Neural progenitor cell (in vitro differentiated cells): Measurements from ENCODE around the gene TBC1D10A. TPM values are rescaled to one million over a fixed set of nuclear protein-coding genes. Genes with fewer than 3 reads are reported as not detected.
"Not testable (repeated sequence)": the region's sequence is repeated elsewhere in the genome, so short reads cannot be mapped to it uniquely, and the experiment has no call there.

ENCODE experiments used
- DNase-seq: peaks from one replicate; pipeline ENCODE4 v3.0.0-alpha.2; 2016; ENCODE audit warnings: low spot score
- H2AFZ ChIP-seq: fragments of 200-600 bp; sonication (generic); replicated peaks from 2 replicates; pipeline ENCODE4 v1.6.1; 2016; ENCODE audit warnings: antibody characterized with exemption
- H3F3A ChIP-seq: fragments of 200-600 bp; sonication (generic); 2 replicates; pipeline ENCODE4 v1.6.1; 2016; ENCODE audit warnings: antibody characterized with exemption, low read depth
- H3K27ac ChIP-seq: fragments of 200-600 bp; sonication (generic); 2 replicates; pipeline ENCODE4 v1.5.1; 2016; ENCODE audit warnings: mild to moderate bottlenecking
- H3K27me3 ChIP-seq: fragments of 200-600 bp; sonication (generic); 2 replicates; pipeline ENCODE4 v1.6.1; 2016; ENCODE audit warnings: mild to moderate bottlenecking, moderate library complexity
- H3K36me3 ChIP-seq: fragments of 200-600 bp; sonication (generic); 2 replicates; pipeline ENCODE4 v1.5.1; 2016
- H3K4me1 ChIP-seq: fragments of 200-600 bp; sonication (generic); 2 replicates; pipeline ENCODE4 v1.6.1; 2016; ENCODE audit warnings: mixed run types
- H3K4me2 ChIP-seq: fragments of 200-600 bp; sonication (generic); 2 replicates; pipeline ENCODE4 v1.6.1; 2016
- H3K4me3 ChIP-seq: fragments of 200-600 bp; sonication (generic); 2 replicates; pipeline ENCODE4 v1.5.1; 2016
- H3K79me2 ChIP-seq: fragments of 200-600 bp; sonication (generic); 2 replicates; pipeline ENCODE4 v1.6.1; 2016; ENCODE audit warnings: low read depth
- H3K9ac ChIP-seq: fragments of 200-600 bp; sonication (generic); 2 replicates; pipeline ENCODE4 v1.6.1; 2016
- H3K9me3 ChIP-seq: fragments of 200-600 bp; sonication (generic); 2 replicates; pipeline ENCODE4 v1.5.1; 2016; ENCODE audit warnings: low read depth
- H4K20me1 ChIP-seq: fragments of 200-600 bp; sonication (generic); 2 replicates; pipeline ENCODE4 v1.6.1; 2016; ENCODE audit warnings: low read depth
- H3K27ac Mint-ChIP-seq: 3 replicates; pipeline ENCODE4 v1.8.0; 2021; ENCODE audit warnings: mixed read lengths
- H3K27me3 Mint-ChIP-seq: 2 replicates; pipeline ENCODE4 v1.8.0; 2022; ENCODE audit warnings: low read depth, mild to moderate bottlenecking, inconsistent platforms, moderate library complexity, mixed read lengths; ENCODE audit not compliant: insufficient read depth
- H3K36me3 Mint-ChIP-seq: 3 replicates; pipeline ENCODE4 v1.8.0; 2021; ENCODE audit warnings: mixed read lengths
- H3K4me1 Mint-ChIP-seq: 3 replicates; pipeline ENCODE4 v1.8.0; 2021; ENCODE audit warnings: mixed read lengths
- H3K4me3 Mint-ChIP-seq: 3 replicates; pipeline ENCODE4 v1.8.0; 2021; ENCODE audit warnings: mild to moderate bottlenecking, moderate library complexity, mixed read lengths
- H3K9me3 Mint-ChIP-seq: 3 replicates; pipeline ENCODE4 v1.8.0; 2020; ENCODE audit warnings: mixed read lengths
- CTCF ChIP-seq: fragments of 200-600 bp; sonication (generic); IDR thresholded peaks from 2 replicates; pipeline ENCODE4 v1.5.1; 2017; ENCODE audit warnings: antibody characterized with exemption, mild to moderate bottlenecking
- EZH2 ChIP-seq: fragments of 200-600 bp; sonication (generic); IDR thresholded peaks from 2 replicates; pipeline ENCODE4 v1.6.1; 2017; ENCODE audit warnings: antibody characterized with exemption, mild to moderate bottlenecking, moderate library complexity
- EZH2phosphoT487 ChIP-seq: fragments of 200-600 bp; sonication (generic); IDR thresholded peaks from 2 replicates; pipeline ENCODE4 v1.6.1; 2017; ENCODE audit warnings: antibody characterized with exemption
- total RNA-seq: library from RNA; depleted of rRNA; stranded (reverse); fragments of >200 nt; gene quantifications from 2 replicates; pipeline ENCODE4 v1.2.3, GENCODE V29; 2015; ENCODE audit warnings: low replicate concordance

The TBC1D10A gene
- total RNA-seq, 1 donor from 2014 or later, result 6.2 TPM

GRCh38 chr22:30338802-30339201 is 12.1 kb upstream of the TBC1D10A start:
- Histone ChIP-seq H4K20me1 (no peaks in the 10 kb centered on the region), H2AFZ (no peak overlapping the region), H3K79me2 (no peaks in the 10 kb centered on the region), H3K4me2 (no peak overlapping the region), H3F3A (no peaks in the 10 kb centered on the region), H3K36me3 (peaks cover 11% of the 10 kb centered on the region), H3K4me1 (no peaks in the 10 kb centered on the region), H3K27ac (no peak overlapping the region), H3K9ac (no peak overlapping the region), H3K4me3 (no peak overlapping the region), H3K9me3 (no peaks in the 10 kb centered on the region), H3K27me3 (no peaks in the 10 kb centered on the region)
- Mint-ChIP-seq H3K9me3 (no peaks in the 10 kb centered on the region), H3K27me3 (no peaks in the 10 kb centered on the region), H3K36me3 (peaks cover 53% of the 10 kb centered on the region), H3K4me3 (no peak overlapping the region), H3K4me1 (no peaks in the 10 kb centered on the region), H3K27ac (no peak overlapping the region)
- DNase-seq, result no peak
- TF ChIP-seq EZH2 (no peak), CTCF (no peak), EZH2phosphoT487 (no peak)

- not testable (repeated sequence) for H3K36me3 ChIP-seq, H2AFZ ChIP-seq, H3K4me3 Mint-ChIP-seq, H3F3A ChIP-seq, H3K4me1 Mint-ChIP-seq, H3K4me1 ChIP-seq, H3K4me2 ChIP-seq, H3K79me2 ChIP-seq, H3K27ac Mint-ChIP-seq, H3K27me3 Mint-ChIP-seq, H3K27me3 ChIP-seq, H4K20me1 ChIP-seq, H3K9me3 ChIP-seq, DNase-seq, H3K27ac ChIP-seq, H3K9me3 Mint-ChIP-seq, H3K4me3 ChIP-seq, H3K9ac ChIP-seq
- peaks cover 51% of the 10 kb centered on the region for H3K36me3 Mint-ChIP-seq
Measured at GRCh38 chr22:30338341-30338740, 11.6 kb upstream of the TBC1D10A start.

GRCh38 chr22:30337461-30337778 is 10.7 kb upstream of the TBC1D10A start:
- no peaks in the 10 kb centered on the region for H3K79me2 ChIP-seq
- H3K36me3 ChIP-seq, result peaks cover 1% of the 10 kb centered on the region
- no peaks in the 10 kb centered on the region for H3K4me1 Mint-ChIP-seq
- no peaks in the 10 kb centered on the region for H3K9me3 ChIP-seq
- no peak overlapping the region for H3K4me3 Mint-ChIP-seq
- no peaks in the 10 kb centered on the region for H3K27me3 ChIP-seq
- H3K9ac ChIP-seq, result no peak overlapping the region
- no peaks in the 10 kb centered on the region for H3K9me3 Mint-ChIP-seq
- no peak for DNase-seq
- H3K4me3 ChIP-seq, result no peak overlapping the region
- H3K27ac ChIP-seq, result no peak overlapping the region
- peaks cover under 1% of the 10 kb centered on the region for H4K20me1 ChIP-seq
- no peak overlapping the region for H3K27ac Mint-ChIP-seq
- H3K4me1 ChIP-seq, result no peaks in the 10 kb centered on the region
- TF ChIP-seq EZH2phosphoT487 (no peak), EZH2 (no peak), CTCF (no peak)
- peaks cover 47% of the 10 kb centered on the region for H3K36me3 Mint-ChIP-seq
- no peak overlapping the region for H2AFZ ChIP-seq
- no peaks in the 10 kb centered on the region for H3K27me3 Mint-ChIP-seq
- no peak overlapping the region for H3K4me2 ChIP-seq
- H3F3A ChIP-seq, result no peaks in the 10 kb centered on the region

- Histone ChIP-seq H4K20me1 (peaks cover 3% of the 10 kb centered on the region), H3K9me3 (no peaks in the 10 kb centered on the region), H3K4me3 (no peak overlapping the region), H3K27ac (no peak overlapping the region), H3K4me2 (no peak overlapping the region), H2AFZ (no peak overlapping the region), H3K36me3 (no peaks in the 10 kb centered on the region), H3F3A (no peaks in the 10 kb centered on the region), H3K9ac (no peak overlapping the region), H3K27me3 (no peaks in the 10 kb centered on the region), H3K79me2 (no peaks in the 10 kb centered on the region), H3K4me1 (no peaks in the 10 kb centered on the region)
- Mint-ChIP-seq H3K27ac (no peak overlapping the region), H3K4me1 (no peaks in the 10 kb centered on the region), H3K36me3 (peaks cover 47% of the 10 kb centered on the region), H3K9me3 (no peaks in the 10 kb centered on the region), H3K27me3 (no peaks in the 10 kb centered on the region), H3K4me3 (no peak overlapping the region)
- no peak for DNase-seq
- TF ChIP-seq CTCF (no peak), EZH2phosphoT487 (no peak), EZH2 (no peak)
Measured at GRCh38 chr22:30336752-30337460, 10.2 kb upstream of the TBC1D10A start.
